Measurements from ENCODE around the gene RETREG3. TPM values are rescaled to one million over a fixed set of nuclear protein-coding genes. Genes with fewer than 3 reads are reported as not detected.

Gene RETREG3
- total and polyA plus RNA-seq, 2 of the 13 experiments (the other 11 are each of a cell fraction or from before 2014, with no cell fraction given): 47.0 to 55.8 TPM

DNA sequence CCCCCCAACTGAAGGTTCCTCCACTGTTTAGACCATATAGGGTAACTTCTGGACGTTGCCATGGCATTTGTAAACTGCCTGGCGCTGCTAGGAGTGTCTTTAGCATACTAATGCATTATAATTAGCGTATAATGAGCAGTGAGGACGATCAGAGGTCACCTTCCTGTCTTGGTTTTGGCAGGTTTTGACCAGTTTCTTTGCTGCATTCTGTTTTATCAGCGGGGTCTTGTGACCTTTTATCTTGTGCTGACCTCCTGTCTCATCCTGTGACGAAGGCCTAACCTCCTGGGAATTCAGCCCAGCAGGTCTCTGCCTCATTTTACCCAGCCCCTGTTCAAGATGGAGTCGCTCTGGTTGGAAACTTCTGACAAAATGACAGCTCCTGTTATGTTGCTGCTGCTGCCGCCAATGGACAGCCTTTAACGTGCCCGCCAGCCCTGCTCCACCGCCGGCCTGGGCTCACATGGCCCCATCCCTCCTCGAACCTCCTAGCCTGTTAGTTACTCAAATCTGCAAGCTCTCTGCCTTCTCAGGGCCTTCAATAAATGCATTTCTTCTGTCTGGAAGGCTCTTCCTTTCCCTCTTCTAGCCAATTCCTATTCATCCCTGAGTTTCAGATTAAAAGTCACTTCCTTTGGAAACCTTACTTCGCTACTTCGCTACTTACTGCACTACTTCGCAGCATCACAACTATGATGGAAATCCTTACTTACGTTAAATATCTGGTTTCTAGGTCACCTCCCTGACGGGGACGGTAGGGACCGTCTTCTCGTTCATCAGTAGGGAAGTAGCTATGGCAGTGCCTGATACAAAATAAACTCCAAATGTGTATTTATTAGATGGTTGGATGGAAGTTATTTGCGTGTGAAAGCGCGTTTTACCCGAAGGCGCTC is 73.8 kb downstream of the RETREG3 start (continued):
- TF ChIP-seq ZNF839 (CRISPR knock-in tag; IDR thresholded peaks at IDR 0.05; ENCODE audit: borderline replicate concordance) (no peak), ZNF761 (CRISPR knock-in tag; conservative IDR thresholded peaks at IDR 0.05) (no peak), HOXA9 (CRISPR knock-in tag; IDR thresholded peaks at IDR 0.05; ENCODE audit: borderline replicate concordance) (no peak), ZSCAN29 (CRISPR knock-in tag; conservative IDR thresholded peaks at IDR 0.05) (0 out of 2 replicates have a peak, but pooled peaks have one; percentile 44), ZNF562 (CRISPR knock-in tag; IDR thresholded peaks at IDR 0.05; ENCODE audit: borderline replicate concordance) (no peak), SP1 (IDR thresholded peaks at IDR 0.05) (no peak), SP1 (CRISPR knock-in tag; IDR thresholded peaks at IDR 0.05) (no peak; the same call in 1 of the 2 replicates), MAFF (IDR thresholded peaks at IDR 0.05; ENCODE audit: low read depth, low read length) (no peak), ARNT (IDR thresholded peaks at IDR 0.05) (no peak), PHF21A (CRISPR knock-in tag; IDR thresholded peaks at IDR 0.05) (peak; percentile 18; the same call in 1 of the 2 replicates), FOSL2 (CRISPR knock-in tag; IDR thresholded peaks at IDR 0.05) (no peak), MAF1 (CRISPR knock-in tag; IDR thresholded peaks at IDR 0.05; ENCODE audit: borderline replicate concordance) (no peak), ZNF484 (CRISPR knock-in tag; IDR thresholded peaks at IDR 0.05; ENCODE audit: borderline replicate concordance, low read depth) (no peak), ZNF205 (CRISPR knock-in tag; IDR thresholded peaks at IDR 0.05) (no peak), MEIS2 (CRISPR knock-in tag; IDR thresholded peaks at IDR 0.05) (no peak), FIP1L1 (IDR thresholded peaks at IDR 0.05; ENCODE audit: borderline replicate concordance, insufficient read depth, low read depth, low read length) (no peak), HNRNPH1 (optimal IDR thresholded peaks at IDR 0.05; ENCODE audit: low read depth, low read length) (no peak), SMC3 (IDR thresholded peaks at IDR 0.05; ENCODE audit: low read length) (no peak), ZFP82 (CRISPR knock-in tag; IDR thresholded peaks at IDR 0.05; ENCODE audit: borderline replicate concordance) (no peak; the same call in 1 of the 2 replicates)
- TF ChIP-seq, protein P1, sequence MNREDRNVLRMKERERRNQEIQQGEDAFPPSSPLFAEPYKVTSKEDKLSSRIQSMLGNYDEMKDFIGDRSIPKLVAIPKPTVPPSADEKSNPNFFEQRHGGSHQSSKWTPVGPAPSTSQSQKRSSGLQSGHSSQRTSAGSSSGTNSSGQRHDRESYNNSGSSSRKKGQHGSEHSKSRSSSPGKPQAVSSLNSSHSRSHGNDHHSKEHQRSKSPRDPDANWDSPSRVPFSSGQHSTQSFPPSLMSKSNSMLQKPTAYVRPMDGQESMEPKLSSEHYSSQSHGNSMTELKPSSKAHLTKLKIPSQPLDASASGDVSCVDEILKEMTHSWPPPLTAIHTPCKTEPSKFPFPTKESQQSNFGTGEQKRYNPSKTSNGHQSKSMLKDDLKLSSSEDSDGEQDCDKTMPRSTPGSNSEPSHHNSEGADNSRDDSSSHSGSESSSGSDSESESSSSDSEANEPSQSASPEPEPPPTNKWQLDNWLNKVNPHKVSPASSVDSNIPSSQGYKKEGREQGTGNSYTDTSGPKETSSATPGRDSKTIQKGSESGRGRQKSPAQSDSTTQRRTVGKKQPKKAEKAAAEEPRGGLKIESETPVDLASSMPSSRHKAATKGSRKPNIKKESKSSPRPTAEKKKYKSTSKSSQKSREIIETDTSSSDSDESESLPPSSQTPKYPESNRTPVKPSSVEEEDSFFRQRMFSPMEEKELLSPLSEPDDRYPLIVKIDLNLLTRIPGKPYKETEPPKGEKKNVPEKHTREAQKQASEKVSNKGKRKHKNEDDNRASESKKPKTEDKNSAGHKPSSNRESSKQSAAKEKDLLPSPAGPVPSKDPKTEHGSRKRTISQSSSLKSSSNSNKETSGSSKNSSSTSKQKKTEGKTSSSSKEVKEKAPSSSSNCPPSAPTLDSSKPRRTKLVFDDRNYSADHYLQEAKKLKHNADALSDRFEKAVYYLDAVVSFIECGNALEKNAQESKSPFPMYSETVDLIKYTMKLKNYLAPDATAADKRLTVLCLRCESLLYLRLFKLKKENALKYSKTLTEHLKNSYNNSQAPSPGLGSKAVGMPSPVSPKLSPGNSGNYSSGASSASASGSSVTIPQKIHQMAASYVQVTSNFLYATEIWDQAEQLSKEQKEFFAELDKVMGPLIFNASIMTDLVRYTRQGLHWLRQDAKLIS (CRISPR knock-in tag; IDR thresholded peaks at IDR 0.05): no peak
- TF ChIP-seq, protein P2, sequence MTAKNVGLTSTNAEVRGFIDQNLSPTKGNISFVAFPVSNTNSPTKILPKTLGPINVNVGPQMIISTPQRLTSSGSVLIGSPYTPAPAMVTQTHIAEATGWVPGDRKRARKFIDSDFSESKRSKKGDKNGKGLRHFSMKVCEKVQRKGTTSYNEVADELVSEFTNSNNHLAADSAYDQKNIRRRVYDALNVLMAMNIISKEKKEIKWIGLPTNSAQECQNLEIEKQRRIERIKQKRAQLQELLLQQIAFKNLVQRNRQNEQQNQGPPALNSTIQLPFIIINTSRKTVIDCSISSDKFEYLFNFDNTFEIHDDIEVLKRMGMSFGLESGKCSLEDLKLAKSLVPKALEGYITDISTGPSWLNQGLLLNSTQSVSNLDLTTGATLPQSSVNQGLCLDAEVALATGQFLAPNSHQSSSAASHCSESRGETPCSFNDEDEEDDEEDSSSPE (CRISPR knock-in tag; IDR thresholded peaks at IDR 0.05): no peak
- TF ChIP-seq, protein P3, sequence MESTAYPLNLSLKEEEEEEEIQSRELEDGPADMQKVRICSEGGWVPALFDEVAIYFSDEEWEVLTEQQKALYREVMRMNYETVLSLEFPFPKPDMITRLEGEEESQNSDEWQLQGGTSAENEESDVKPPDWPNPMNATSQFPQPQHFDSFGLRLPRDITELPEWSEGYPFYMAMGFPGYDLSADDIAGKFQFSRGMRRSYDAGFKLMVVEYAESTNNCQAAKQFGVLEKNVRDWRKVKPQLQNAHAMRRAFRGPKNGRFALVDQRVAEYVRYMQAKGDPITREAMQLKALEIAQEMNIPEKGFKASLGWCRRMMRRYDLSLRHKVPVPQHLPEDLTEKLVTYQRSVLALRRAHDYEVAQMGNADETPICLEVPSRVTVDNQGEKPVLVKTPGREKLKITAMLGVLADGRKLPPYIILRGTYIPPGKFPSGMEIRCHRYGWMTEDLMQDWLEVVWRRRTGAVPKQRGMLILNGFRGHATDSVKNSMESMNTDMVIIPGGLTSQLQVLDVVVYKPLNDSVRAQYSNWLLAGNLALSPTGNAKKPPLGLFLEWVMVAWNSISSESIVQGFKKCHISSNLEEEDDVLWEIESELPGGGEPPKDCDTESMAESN (CRISPR knock-in tag; conservative IDR thresholded peaks at IDR 0.05): no peak
- TF ChIP-seq, protein P4, sequence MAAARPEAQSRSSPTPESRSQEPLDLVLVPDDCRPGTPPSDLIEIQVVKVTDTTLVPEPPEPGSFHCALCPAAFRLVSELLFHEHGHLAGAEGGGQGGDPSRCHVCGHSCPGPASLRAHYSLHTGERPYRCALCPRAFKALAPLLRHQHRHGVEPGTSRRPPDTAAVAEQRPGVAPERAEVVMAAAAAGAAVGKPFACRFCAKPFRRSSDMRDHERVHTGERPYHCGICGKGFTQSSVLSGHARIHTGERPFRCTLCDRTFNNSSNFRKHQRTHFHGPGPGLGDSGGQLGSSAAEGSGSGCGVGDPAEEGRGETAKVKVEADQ (CRISPR knock-in tag; IDR thresholded peaks at IDR 0.05; ENCODE audit: borderline replicate concordance): no peak

Data from HepG2 (cell line).